ENCODE data around the gene ABCC6.
"Not testable (repeated sequence)": the region's sequence is repeated elsewhere in the genome, so short reads cannot be mapped to it uniquely, and the experiment has no call there.

Gene ABCC6

GRCh38 chr16:16108759-16109158, 114.5 kb downstream of the ABCC6 start:
- DNase-seq: no peak

- DNase-seq: no peak
Observed at GRCh38 chr16:16107839-16108238, 115.5 kb downstream of the ABCC6 start.

GRCh38 chr16:16106466-16106865, 116.8 kb downstream of the ABCC6 start:
- no peak for DNase-seq

- DNase-seq: no peak
Observed at GRCh38 chr16:16105646-16106045, 117.6 kb downstream of the ABCC6 start.

GRCh38 chr16:16104804-16105141, 118.5 kb downstream of the ABCC6 start:
- not testable (repeated sequence) for DNase-seq

GRCh38 chr16:16104132-16104803, 119.0 kb downstream of the ABCC6 start:
- not testable (repeated sequence) for DNase-seq

- DNase-seq: no peak
Observed at GRCh38 chr16:16102738-16103137, 120.6 kb downstream of the ABCC6 start.

- DNase-seq: no peak
Observed at GRCh38 chr16:16101585-16101984, 121.7 kb downstream of the ABCC6 start.

GRCh38 chr16:16100631-16101030, 122.7 kb downstream of the ABCC6 start:
- DNase-seq: no peak

- no peak for DNase-seq
Observed at GRCh38 chr16:16099320-16099719, 124.0 kb downstream of the ABCC6 start.

Measured in suppressor macrophage treated with lipopolysaccharide for 4 hours (primary cell).